Right renal pelvis (tissue), 4 donors: ENCODE data around the gene FAHD2A. TPM values are rescaled to one million over a fixed set of nuclear protein-coding genes. Genes with fewer than 3 reads are reported as not detected.
A peak's percentile ranks its signal among the peaks of the same experiment; 100 is the strongest.
"Not testable (repeated sequence)": the region's sequence is repeated elsewhere in the genome, so short reads cannot be mapped to it uniquely, and the experiment has no call there.

Source experiments
- DNase-seq, 4 donors: peaks; one replicate each; pipeline ENCODE4 v3.0.0-alpha.2; 2013; ENCODE audit warnings: low read depth in 4 of 4, low spot score in 3 of 4, missing footprints in 1 of 4
- polyA plus RNA-seq, 4 donors: library from polyadenylated mRNA; unstranded; fragments of 120-200 nt; gene quantifications; one replicate each; pipeline ENCODE4 v1.2.1, GENCODE V29; 2013; ENCODE audit not compliant: insufficient read length in 4 of 4

Gene FAHD2A
- polyA plus RNA-seq, 4 donors = 35.2 to 40.3 (median 38.0) TPM

DNA sequence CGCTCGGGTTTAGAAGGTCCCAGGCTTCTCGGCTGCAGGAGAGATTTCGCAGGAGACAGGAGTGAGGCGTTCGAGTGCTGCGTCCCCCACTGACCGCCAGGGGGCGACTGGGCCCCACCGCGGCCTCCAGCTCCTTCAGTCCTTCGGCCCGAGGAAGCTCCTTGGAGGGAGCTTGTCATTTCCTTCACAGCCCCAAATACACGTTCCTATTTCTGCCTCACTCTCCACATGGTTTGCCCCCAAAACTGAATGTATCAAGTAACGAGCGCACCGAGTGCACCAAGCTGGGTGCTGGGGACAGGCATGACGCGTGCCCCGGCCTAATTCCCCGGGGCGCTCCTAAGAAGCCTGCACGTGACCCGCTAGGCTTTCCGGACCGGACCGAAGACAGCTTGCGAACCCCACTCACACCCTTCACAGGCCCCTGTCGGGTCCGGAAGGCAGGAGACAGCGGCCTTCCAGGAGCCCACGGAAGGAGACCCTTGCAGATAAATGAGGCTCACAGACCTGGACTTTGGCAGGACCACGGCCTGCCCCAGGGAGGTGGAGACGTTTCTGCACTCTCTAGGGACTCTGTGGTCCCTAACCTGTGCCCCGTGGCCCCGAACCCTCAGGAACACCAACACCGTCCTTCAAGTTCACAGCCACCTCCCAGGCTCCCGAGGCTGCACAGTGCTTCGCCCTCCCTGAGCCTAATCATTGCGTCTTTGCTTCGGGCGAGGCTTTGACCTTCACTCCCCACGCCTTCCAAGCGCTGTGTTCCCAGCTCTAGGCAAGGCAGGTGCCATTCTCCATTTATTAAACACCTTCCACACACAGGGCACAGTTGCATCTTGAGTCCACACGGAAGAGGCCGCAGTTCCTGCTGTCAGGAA lies 13.0 kb upstream of the FAHD2A start:
- DNase-seq = no peak

- no peak for DNase-seq
These were observed 12.1 kb upstream of the FAHD2A start for GRCh38 chr2:95390272-95390880.

DNA sequence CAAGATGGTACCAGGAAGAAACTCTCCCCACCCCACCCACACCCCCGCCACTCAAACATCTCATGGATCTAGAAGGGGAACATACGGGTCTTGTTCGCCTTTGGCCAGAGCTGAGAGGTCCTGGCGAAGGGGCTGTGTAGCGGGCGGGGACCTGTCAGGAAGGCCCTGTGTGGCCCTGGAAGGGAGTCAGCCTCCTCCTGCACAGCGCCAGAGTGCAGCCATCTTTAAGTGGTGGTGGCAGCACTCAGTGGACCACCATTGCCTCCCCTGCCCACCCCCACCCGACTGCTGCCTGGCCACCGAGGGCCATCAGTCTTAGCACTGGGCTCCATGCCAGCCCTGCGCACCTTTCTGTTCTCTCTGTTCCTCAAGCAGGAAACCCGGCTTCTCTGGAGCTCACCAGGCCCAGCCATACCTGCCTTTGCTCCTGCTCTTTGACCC lies 11.6 kb upstream of the FAHD2A start:
- DNase-seq = no peak

- no peak for DNase-seq
These were observed 10.7 kb upstream of the FAHD2A start for GRCh38 chr2:95391641-95392310.

DNA sequence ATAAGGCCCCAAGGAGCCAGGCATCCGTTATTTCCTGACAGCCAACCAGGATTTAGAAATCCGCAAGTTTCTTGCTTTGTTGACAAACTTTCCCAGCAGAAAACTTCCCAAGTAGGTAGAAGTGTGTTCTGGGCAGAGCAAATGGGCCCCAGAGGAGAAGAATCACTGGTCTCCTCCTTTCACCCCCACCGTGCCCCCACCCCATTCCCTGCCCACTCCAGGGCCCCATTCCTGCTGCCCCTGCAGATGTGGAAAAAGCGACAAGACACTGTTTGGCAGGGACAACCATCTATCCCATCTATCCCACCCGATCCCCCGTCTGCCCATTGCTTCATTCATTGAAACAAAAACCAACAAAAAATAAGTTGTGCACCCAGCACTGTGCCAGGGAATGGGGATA lies 10.2 kb upstream of the FAHD2A start:
- no peak for DNase-seq

DNA sequence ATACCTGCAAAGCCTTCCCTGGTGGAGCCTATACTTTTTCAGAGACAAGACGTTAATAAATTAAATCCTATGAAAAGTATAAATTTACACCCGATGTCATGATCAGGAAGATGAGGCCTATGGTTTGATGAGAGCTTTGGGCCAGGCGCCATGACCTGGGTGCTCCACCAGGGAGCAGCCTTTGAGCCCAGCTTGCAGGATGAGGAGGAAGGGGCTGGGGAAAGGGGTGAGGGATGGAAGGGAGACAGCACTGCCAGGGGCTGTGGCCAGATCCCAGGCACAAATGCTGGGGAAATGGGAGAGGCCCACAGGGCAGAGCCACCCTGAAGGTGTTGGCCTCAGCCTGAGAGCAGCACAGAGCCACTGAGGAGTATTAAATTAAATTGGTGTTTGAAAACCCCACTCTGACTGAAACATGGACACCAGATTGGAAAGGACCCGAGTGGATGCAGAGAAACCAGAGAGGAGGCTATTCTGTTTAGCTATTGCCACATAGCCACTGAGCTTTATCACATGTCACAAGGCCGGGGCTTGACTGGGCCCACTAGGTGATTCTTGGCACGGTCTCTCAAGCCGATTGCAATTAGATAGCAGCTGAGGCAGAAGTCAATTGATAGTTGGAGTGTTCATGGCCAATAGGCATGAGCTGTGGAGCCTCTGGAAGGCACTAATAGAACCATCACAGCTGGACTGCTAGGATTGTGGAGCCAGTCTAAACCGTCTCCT lies 9.6 kb upstream of the FAHD2A start:
- DNase-seq = no peak

GRCh38 chr2:95393901-95394300 lies 8.6 kb upstream of the FAHD2A start:
- no peak for DNase-seq

DNA sequence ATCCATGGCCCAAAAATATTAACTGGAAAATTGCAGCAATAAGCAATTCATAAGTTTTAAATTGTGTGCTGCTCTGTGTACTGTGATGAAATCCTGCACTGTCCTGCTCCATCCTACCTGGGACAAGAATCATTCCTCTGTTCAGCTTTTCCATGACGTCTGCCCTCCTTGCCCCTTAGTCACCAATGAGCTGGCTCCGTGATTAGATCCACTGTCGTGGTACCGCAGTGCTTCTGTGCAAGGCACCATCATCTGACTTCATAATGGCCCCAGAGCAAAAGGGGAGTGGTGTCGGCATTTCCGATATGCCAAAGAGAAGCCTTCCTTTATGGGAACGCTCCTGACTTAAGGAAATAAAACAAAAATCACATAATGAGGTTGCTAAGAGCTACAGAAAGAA lies 3.4 kb upstream of the FAHD2A start:
- DNase-seq = no peak

DNA sequence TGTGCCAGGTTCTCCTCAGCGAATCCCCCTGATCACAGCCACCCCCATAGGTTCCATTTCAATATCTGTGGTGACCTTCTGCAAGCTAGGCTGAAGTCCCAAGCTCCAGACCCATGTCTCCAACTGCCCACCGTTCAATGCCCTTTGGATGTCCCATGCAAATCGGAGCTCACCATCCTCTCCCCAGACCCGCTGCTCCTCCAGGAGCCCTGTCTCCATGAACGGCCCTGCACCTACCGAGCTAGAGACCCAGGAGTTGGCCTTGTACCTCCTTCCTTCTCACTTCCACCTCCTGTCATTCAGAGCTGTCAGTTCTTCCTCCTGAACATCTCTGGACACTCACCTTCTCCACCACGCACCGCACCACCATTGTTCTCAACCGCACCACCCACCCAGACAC lies 1.0 kb upstream of the FAHD2A start:
- DNase-seq = no peak

DNA sequence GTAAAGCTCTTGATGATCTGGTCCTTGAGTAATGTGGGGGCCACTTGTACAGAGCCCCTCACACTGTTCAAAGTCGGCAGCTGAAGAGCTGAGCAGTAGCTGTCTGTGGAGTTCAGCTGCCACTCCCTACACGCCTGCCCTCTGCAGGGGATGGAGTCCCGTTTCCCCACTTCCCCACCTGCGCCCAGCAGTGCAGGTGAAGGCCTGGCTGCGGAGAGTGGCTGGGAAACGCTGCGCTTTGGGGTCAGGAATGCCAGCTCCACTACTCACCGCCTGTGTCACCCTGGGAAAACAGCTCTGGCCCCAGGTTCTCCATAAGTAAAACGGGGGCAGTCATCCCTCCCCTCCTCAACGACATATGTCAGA lies 521 bp upstream of the FAHD2A start:
- not testable (repeated sequence) for DNase-seq

GRCh38 chr2:95403204-95403721 lies 755 bp downstream of the FAHD2A start:
- not testable (repeated sequence) for DNase-seq

GRCh38 chr2:95403824-95404223 lies 1.3 kb downstream of the FAHD2A start:
- DNase-seq = not testable (repeated sequence)

DNA sequence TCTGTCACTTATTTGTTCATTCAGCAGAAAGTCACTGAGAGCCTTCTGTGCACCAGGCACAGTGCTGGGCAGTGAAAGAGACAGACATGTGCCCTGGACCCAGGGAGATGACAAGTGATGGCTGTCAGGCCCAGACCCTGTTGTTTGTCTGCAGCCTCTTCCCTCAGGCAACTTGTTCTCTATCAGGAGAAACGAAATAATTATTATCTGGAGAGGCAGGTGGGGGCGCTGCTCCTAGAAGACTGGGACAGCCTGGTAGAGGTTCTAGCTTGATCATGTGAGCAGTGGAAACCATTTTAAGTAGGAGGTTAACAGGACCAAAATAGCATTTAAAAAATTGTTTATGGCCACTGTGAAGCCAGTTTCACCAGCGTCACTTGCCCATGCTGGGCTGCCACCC lies 2.2 kb downstream of the FAHD2A start:
- DNase-seq = not testable (repeated sequence)

- DNase-seq = not testable (repeated sequence)
These were observed 8.7 kb downstream of the FAHD2A start for GRCh38 chr2:95411239-95411638.

GRCh38 chr2:95414015-95414594 lies 11.6 kb downstream of the FAHD2A start:
- DNase-seq = peak in 1 of 4 donors; percentile 66

GRCh38 chr2:95415138-95415537 lies 12.6 kb downstream of the FAHD2A start:
- DNase-seq = not testable (repeated sequence)

DNA sequence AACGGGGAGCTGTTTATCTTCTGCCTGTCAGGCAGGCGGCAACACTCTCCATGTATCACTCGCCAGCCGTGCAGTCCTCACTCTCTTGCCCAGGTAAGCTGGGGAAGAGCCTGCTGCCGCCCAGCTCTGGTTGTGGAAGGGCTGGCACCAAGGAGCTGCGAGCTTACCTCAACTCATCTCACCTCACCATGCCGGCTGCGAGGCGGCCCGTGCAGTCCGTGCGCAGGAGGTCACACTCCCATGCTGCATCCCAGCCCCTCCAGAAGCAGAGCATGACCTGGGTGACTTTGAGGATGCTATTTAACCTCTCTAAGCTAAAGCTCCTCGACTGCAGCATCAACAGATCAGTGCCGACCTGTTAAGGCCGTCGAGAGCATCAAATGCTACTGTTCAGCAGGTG lies 13.1 kb downstream of the FAHD2A start:
- not testable (repeated sequence) for DNase-seq

DNA sequence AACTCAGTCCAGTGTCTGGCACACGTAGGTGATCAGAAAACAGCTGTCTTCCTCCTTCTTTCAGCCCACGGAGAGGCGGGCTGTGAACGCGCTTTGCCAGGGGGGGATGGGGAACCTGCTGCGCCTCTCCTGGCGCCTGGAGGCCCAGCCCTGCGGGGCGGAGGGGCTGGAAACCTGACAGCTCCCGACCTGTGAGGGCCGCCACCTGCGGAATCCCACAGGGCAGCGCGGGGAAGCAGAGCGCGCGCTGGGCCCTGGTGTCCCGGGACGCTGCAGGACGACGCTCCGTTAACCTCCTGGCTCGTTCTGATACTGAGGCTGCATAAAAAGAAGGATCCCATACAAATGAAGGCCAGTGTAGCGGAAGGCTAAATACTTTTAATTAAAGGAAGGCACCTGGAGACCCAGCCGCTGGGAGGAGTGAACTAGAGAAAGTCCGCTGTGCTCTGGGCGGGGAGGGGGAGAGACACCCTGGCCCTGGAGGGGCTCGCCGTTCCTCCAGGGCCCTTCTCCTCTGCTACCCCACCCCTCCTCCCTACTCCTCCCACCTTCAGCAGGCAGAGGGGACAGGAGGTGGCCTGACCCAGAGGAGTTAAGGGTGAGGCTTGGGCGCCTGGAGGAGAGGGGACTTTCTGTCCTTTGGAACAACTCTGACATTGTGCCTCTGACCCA lies 24.8 kb downstream of the FAHD2A start:
- not testable (repeated sequence) for DNase-seq

GRCh38 chr2:95429748-95430467 lies 27.4 kb downstream of the FAHD2A start:
- not testable (repeated sequence) for DNase-seq
